ES-I3 (cell line): Measurements from ENCODE around the gene NCOA7.
A peak's percentile ranks its signal among the peaks of the same experiment; 100 is the strongest.
"Not testable (repeated sequence)": the region's sequence is repeated elsewhere in the genome, so short reads cannot be mapped to it uniquely, and the experiment has no call there.

Source experiments
- H3K36me3 ChIP-seq: 2 replicates; pipeline ENCODE4 v1.6.1; 2013; ENCODE audit warnings: mild to moderate bottlenecking, low read length, control low read depth, moderate library complexity; ENCODE audit not compliant: insufficient read depth
- H3K4me1 ChIP-seq: 2 replicates; pipeline ENCODE4 v1.6.1; 2013; ENCODE audit warnings: mild to moderate bottlenecking, control low read depth, low read length; ENCODE audit not compliant: insufficient read depth
- H3K9ac ChIP-seq: 2 replicates; pipeline ENCODE4 v1.6.1; 2013; ENCODE audit warnings: low read depth, mild to moderate bottlenecking, low read length, moderate library complexity
- H3K9me3 ChIP-seq: 2 replicates; pipeline ENCODE4 v1.6.1; 2013; ENCODE audit warnings: mild to moderate bottlenecking, low read length, moderate library complexity; ENCODE audit not compliant: control insufficient read depth, insufficient read depth

NCOA7 gene

DNA sequence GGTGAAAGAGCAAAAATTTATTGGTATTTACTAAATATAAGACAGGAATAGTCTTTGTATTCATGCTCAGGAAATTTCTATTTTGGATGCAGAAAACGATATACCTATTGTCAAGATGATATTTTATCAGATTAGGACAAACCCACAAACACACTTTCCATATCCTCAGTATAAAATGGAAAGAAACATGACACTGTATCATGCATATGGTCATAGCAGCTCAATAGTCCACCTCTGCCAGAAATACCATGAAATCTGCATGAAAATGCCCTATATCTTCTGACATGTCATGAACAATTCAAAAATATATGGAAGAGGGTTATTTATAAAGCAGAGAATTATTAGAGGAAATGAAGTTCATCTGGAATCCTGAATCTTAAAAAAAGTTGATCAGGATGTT, 154.1 kb downstream of the NCOA7 start:
- Histone ChIP-seq H3K4me1 (0 out of 2 replicates have a peak, but pooled peaks cover 4% of the 10 kb centered on the region), H3K9me3 (no peaks in the 10 kb centered on the region), H3K36me3 (no peaks in the 10 kb centered on the region), H3K9ac (no peak overlapping the region)

DNA sequence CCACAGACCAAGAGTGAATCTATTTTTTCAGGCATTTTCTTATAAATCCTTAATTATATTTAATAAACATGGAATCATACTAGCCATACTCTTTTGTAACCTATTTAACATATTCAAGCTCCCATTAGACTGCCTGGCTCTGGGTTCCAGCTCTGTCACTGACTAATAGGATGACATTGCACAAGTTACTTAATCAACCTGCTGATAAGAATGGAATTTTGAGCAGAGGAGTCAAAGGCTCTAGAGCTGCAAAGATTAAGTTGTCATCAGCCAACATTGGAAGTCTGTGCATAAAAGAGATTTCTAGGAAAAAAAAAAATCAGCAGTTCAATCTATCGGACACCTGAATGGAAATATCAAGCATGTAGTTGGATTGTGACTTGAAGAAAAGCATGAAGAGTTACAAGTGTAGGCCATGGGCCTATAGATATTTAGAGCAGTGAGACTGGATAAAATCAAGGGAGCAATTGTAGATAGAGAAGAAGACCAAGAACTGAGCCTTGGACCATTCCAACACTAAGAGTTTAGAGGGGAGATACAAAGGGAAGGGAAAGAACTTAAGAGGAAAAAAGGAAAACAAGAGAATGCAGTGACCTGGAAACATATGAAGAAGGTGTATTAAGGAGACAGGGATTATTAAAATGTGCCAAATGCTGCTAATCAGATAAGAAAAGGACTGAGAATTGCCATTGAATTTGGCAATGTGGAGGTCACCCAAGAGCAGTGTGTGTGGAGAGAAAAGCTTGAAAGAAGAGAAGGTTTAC, 154.8 kb downstream of the NCOA7 start:
- H3K9me3 ChIP-seq = no peaks in the 10 kb centered on the region
- no peaks in the 10 kb centered on the region for H3K36me3 ChIP-seq
- H3K9ac ChIP-seq = no peak overlapping the region
- 0 out of 2 replicates have a peak, but pooled peaks cover 9% of the 10 kb centered on the region for H3K4me1 ChIP-seq

DNA sequence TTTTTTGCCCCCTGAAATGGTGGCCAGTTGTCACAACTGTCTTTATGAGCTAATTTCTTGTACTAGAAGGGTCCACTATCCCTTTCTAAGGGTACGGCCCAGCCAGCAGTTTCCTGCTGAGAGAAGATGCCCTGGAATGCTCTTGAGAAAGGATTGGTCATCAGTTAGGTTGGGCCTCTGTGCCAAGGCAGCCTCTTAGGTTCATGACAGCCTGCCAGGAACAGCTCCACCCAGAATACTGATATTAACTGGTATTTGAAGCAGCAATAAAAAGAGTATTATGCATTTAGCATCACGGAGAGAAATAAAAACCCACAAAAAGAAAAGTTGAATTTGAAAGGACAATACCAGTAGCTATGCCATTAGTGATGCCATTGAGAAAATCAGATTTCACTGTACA, 156.9 kb downstream of the NCOA7 start:
- Histone ChIP-seq H3K9me3 (no peaks in the 10 kb centered on the region), H3K36me3 (no peaks in the 10 kb centered on the region), H3K4me1 (0 out of 2 replicates have a peak, but pooled peaks cover 9% of the 10 kb centered on the region), H3K9ac (no peak overlapping the region)

DNA sequence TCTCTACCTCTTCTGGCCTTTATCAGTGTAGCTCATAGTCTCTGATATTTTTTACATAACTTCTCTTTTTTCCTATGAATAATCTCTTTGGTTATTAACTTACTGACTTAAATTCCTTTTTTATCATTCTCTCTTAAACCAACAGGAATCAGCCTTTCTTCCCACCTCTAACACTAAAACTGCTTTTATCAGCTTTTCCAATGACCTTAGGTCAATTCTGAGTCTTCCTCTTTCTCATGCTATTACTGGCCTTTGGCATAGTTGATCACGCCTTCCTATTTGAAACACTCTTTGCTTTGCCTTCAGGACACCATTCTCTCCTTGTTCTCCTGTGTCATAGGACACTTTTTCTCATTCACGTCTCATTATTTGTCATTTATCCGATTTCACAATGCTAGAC, 157.7 kb downstream of the NCOA7 start:
- Histone ChIP-seq H3K9ac (no peak overlapping the region), H3K4me1 (0 out of 2 replicates have a peak, but pooled peaks cover 9% of the 10 kb centered on the region), H3K36me3 (no peaks in the 10 kb centered on the region), H3K9me3 (no peaks in the 10 kb centered on the region)

DNA sequence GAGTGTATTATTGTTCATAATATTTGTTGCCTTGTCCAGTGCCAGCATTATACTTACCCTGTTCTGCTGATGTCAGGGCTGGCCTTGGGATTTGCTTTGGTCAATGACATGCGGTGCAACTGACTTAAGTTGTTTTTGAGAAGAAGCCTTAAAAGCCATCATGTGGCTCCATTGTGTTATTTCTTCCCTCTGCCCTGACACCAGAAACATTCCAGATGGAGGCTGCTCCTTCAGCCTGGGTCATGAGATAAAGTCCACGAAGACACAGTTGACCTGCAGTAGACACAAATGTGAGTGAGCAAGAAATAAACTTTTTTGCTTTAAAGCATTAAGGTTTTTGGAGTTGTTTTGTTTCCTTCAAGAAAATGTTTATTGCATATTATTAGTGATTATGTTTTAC, 158.3 kb downstream of the NCOA7 start:
- H3K9me3 ChIP-seq = no peaks in the 10 kb centered on the region
- no peaks in the 10 kb centered on the region for H3K36me3 ChIP-seq
- no peak overlapping the region for H3K9ac ChIP-seq
- H3K4me1 ChIP-seq = 0 out of 2 replicates have a peak, but pooled peaks cover 9% of the 10 kb centered on the region

DNA sequence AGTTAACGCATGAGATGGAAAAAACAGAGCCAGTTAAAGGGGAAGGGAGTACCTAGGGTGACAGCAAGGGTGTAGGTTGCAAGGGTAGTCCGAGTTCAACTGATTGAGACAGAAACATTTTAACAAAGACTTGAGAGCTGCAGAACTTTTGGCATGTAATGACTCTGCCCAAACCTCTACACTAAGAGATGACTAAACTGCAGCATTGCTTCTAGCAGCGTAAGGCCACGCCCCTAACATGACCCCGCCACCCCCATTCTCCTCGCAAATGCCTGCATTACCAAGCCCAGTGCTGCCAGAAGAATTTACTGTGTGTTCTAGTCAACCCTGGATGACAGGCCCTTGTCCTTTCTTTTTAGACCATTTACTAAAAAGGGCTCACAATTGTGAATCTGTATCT, 159.5 kb downstream of the NCOA7 start:
- Histone ChIP-seq H3K9ac (no peak overlapping the region), H3K4me1 (0 out of 2 replicates have a peak, but pooled peaks cover 9% of the 10 kb centered on the region), H3K36me3 (no peaks in the 10 kb centered on the region), H3K9me3 (no peaks in the 10 kb centered on the region)

DNA sequence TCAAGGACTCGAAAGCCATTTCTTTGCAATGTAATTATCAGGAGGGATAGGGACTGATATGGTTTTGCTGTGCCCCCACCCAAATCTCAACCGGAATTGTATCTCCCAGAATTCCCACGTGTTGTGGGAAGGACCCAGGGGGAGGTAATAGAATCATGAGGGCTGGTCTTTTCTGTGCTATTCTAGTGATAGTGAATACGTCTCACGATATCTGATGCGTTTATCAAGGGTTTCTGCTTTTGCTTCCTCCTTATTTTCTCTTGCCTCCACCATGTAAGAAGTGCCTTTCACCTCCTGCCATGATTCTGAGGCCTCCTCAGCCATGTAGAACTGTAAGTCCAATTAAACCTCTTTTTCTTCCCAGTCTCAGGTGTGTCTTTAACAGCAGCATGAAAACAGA, 160.0 kb downstream of the NCOA7 start:
- H3K4me1 ChIP-seq, H3K9ac ChIP-seq, H3K36me3 ChIP-seq, H3K9me3 ChIP-seq: not testable (repeated sequence)

DNA sequence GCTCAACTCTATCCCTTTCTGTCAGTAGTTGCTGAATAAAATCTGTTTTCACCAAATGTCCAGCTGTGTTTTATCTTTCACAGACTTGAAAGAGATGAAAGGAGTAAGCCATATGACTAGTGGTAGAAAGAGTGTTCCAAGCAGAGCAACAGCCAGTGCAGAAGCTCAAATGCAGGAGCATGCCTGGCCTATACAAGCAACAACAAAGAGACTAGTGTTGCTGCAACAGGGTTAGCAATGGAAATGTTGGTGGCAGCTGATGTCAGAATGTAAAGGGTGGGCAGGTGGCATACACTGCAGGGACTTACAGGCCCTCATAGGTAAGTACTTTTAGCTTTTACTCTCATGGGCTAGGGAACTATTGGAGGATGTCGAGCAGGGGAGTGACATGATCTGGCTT, 160.6 kb downstream of the NCOA7 start:
- Histone ChIP-seq H3K36me3 (no peaks in the 10 kb centered on the region), H3K9me3 (no peaks in the 10 kb centered on the region), H3K9ac (no peak overlapping the region), H3K4me1 (0 out of 2 replicates have a peak, but pooled peaks cover 9% of the 10 kb centered on the region)

DNA sequence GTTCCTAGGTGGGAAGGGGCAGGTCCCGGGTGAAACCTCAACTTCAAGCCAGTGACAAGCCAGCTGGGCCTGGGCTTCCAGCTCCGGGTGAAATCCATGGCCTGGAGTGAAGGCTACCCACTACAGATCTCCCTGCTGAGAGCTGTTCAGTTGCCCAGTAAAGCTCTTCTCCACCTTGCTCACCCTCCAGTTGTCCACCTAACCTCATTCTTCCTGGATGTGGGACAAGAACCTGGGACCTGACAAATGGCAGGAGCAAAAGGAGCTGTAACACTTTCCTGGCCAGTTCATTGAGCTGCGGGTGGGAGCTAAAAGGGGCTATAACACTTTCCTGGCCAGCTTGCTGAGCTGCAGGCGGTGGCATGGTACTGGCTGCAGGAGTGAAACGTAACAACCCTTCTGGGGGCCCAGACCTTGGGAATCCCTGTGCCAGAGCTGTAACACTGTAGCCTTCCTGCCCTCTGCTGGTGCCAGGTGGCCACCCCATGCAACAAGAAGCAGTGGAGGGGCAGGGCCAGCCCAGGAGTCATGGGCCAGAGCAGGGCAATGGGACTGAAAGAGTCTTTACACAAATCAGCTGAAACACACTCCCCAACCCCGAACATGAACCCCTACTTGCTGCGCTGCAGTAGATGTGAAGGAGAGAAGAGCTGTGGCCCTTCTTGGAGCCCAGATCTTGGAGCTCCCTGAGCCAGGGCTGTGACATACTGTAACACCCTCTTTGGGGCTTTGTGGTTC, 162.2 kb downstream of the NCOA7 start:
- H3K9ac ChIP-seq = no peak overlapping the region
- no peaks in the 10 kb centered on the region for H3K9me3 ChIP-seq
- no peaks in the 10 kb centered on the region for H3K36me3 ChIP-seq
- 0 out of 2 replicates have a peak, but pooled peaks cover 9% of the 10 kb centered on the region for H3K4me1 ChIP-seq

DNA sequence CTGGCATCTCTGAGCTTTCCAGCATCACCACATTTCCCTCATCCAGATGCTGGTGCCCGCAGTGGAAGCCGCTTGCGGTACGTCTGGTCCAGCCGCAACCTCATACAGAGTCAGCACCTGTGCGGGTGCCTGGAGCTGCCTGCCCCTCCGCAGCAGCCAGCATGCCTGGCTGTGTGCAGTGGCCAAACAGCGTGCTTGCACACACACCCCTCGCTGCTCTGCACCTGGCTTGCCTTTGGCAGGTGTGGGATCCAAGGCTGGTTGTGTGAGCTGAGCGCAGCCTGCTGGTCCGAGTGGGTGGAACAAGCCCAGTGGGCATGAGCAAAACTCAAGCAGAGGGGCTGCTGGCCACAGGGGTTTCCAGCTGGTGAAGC, 162.7 kb downstream of the NCOA7 start:
- no peak overlapping the region for H3K9ac ChIP-seq
- no peaks in the 10 kb centered on the region for H3K9me3 ChIP-seq
- 0 out of 2 replicates have a peak, but pooled peaks cover 9% of the 10 kb centered on the region for H3K4me1 ChIP-seq
- H3K36me3 ChIP-seq = no peaks in the 10 kb centered on the region

DNA sequence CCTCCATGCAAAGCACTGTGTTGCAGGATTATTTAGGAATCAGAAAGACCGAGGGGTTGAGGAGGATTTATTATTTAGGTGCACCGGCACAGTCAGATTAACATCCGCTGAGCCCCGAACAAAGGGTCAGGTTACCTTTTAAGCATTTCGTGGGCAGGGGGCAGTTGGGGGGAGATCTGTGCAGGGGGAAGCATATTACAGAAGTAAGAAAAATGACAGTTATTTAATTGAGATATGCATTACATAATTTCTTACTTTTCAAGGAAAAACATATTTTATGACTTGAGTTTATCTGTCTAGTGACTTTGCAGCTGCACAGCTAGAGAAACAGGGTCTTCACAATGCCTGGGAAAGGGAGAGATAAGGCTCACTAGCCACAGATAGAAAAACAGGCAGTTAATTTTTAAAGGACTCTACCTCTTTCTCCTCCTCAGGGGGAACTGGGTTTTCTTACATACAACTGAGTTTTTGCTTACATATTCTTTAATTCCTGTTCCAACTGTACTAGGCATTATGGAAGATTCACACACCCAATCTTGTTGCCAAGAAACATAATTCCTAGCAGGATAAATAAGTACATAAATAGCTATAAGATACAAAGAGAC, 164.1 kb downstream of the NCOA7 start:
- H3K9me3 ChIP-seq = no peaks in the 10 kb centered on the region
- H3K36me3 ChIP-seq = no peaks in the 10 kb centered on the region
- 0 out of 2 replicates have a peak, but pooled peaks cover 5% of the 10 kb centered on the region for H3K4me1 ChIP-seq
- no peak overlapping the region for H3K9ac ChIP-seq

DNA sequence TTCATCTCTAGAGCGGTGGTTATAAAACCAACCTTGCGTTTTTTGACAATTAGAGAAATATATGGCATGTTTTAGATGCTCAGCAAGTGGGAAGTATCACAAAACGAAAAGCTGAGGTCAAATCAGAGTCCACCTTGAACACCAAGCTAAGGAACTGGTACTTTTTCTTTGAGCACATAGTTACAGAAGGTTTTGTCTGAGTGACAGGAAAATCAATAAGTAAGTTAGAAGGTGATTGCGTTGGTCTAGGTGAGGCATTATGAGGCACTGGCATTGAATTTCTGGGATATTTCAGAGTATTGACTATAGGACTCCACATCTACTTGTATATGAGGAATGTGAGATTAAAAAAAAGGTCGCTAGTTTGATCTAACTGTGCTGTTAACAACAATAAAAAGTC, 165.2 kb downstream of the NCOA7 start:
- H3K4me1 ChIP-seq = no peaks in the 10 kb centered on the region
- H3K9ac ChIP-seq = peak overlapping the region; percentile 78; the same call in 1 of the 2 replicates
- no peaks in the 10 kb centered on the region for H3K36me3 ChIP-seq
- no peaks in the 10 kb centered on the region for H3K9me3 ChIP-seq

DNA sequence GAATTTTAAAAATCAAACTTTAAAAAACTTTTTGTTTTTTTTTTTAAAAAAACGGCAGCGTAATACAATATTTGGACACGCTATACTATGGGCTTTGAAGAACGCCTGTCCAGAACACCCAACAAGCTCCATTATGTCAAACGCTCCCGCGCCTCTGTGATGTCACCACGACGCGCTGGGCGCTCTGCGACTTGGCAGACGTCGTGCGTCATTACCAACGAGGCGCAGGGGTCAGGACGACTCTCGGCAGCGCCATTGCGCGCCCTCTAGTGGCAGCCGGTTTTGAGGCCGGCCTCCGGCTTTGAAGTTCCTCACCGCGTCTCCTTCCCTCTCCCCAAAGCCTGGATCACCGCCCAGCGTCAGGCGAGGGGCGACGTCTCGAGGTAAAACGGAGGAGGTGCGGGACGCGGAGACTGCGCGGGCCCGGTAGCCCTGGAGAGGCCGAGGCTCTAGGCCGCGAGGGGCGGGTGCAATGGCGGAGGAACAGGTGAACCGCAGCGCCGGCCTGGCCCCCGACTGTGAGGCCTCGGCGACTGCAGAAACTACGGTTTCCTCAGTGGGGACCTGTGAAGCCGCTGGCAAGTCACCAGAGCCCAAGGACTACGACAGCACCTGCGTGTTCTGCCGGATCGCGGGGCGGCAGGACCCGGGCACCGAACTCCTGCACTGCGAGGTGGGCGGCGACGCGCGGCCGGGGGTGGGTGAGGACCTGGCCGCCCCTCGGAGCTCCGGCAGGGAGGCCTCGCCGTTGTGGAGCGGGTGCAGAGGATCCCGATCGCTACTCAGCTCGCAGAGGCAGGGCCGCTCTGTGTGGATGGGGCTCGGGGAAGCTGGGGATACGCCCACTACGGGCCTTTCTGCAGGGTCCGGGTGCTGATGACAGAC, 166.0 kb downstream of the NCOA7 start, which contains the start of gene HINT3:
HINT3 (plus strand) TSS at position 265 of the 885 bp plus-strand sequence; CDS start at position 473, 208 bp downstream.
- Histone ChIP-seq H3K36me3 (no peaks in the 10 kb centered on the region), H3K9ac (peak within 1 kb of the TSS; percentile 78), H3K9me3 (no peaks in the 10 kb centered on the region), H3K4me1 (no peaks in the 10 kb centered on the region)

DNA sequence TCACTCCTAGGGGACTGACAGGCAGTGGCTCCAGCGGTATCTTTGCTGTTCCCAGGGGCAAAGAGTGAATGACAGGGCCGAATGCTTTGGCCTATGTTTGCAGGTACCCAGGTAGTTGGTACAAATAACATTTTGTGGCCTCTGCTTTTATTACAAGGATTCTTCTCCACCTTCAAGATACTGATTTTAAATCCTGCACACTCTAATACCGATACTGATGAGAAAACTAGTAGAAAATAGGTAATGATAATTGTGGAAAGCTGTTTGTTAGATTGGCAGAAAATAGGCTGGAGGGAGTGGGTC, 166.6 kb downstream of the NCOA7 start:
- Histone ChIP-seq H3K9ac (peak overlapping the region; percentile 78), H3K9me3 (no peaks in the 10 kb centered on the region), H3K4me1 (no peaks in the 10 kb centered on the region), H3K36me3 (no peaks in the 10 kb centered on the region)
